Uterus (tissue), 4 donors: ENCODE data around the gene ZNF837. TPM values are rescaled to one million over a fixed set of nuclear protein-coding genes. Genes with fewer than 3 reads are reported as not detected.

Experiments used
- DNase-seq, 2 donors: peaks; one replicate each; pipeline ENCODE4 v3.0.0-alpha.2; 2019 to 2020
- H3K27ac ChIP-seq, 2 donors: fragments of 200-600 bp; sonication (generic); 1 replicate in 1 of 2; 2 replicates in 1 of 2; pipeline ENCODE4 v1.5.1; 2016 to 2018
- H3K27me3 ChIP-seq, 2 donors: fragments of 200-600 bp; sonication (generic); one replicate each; pipeline ENCODE4 v1.5.1; 2018 to 2019; ENCODE audit warnings: control low read depth in 1 of 2
- H3K36me3 ChIP-seq, 2 donors: fragments of 200-600 bp; sonication (generic); one replicate each; pipeline ENCODE4 v1.5.1; 2019; ENCODE audit warnings: control low read depth in 1 of 2
- H3K4me1 ChIP-seq, 2 donors: fragments of 200-600 bp; sonication (generic); one replicate each; pipeline ENCODE4 v1.5.1; 2018 to 2019; ENCODE audit warnings: control low read depth in 1 of 2
- H3K4me3 ChIP-seq, 2 donors: fragments of 200-600 bp; sonication (generic); 1 replicate in 1 of 2; 2 replicates in 1 of 2; pipeline ENCODE4 v1.5.1; 2018 to 2019; ENCODE audit warnings: mild to moderate bottlenecking in 1 of 2
- H3K9me3 ChIP-seq, 2 donors: fragments of 200-600 bp; sonication (generic); one replicate each; pipeline ENCODE4 v1.5.1; 2019; ENCODE audit warnings: control low read depth in 1 of 2
- POLR2A ChIP-seq, 2 donors: fragments of 450-650 bp; IDR thresholded peaks; one replicate each; pipeline ENCODE4 v1.6.1; 2016; ENCODE audit warnings: antibody characterized with exemption in 2 of 2, mild to moderate bottlenecking in 1 of 2, moderate library complexity in 1 of 2
- intact Hi-C: fragments of 100-400 bp; cut with DNase I; formaldehyde crosslinking; loops from one replicate; pipeline ENCODE4 v1.15.1; 2023; ENCODE audit warnings: low total_unique reads
- total RNA-seq, 4 donors: library from RNA; depleted of rRNA in 3 of 4; stranded (reverse); fragments of >200 nt in 3 of 4; gene quantifications; one replicate each; pipeline versions ENCODE4 v1.1.0 to v1.2.4, GENCODE V29; 2014 to 2023
- TF ChIP-seq, protein P1 (sequence below), 4 experiments: fragments of 200-600 bp in 2 of 4; fragments of 450-650 bp in 2 of 4; sonication (generic) in 2 of 4; IDR thresholded peaks; one replicate each; pipeline ENCODE4 v1.5.1; 2016 to 2019; ENCODE audit warnings: antibody characterized with exemption in 4 of 4, mild to moderate bottlenecking in 2 of 4, moderate library complexity in 1 of 4
- donor health status: DM: yes; HTN: yes; CAD: no.

The ZNF837 gene
- total RNA-seq, 4 donors from 2014 or later, result 1.6 to 4.6 (median 2.8) TPM; not detected in 1

DNA sequence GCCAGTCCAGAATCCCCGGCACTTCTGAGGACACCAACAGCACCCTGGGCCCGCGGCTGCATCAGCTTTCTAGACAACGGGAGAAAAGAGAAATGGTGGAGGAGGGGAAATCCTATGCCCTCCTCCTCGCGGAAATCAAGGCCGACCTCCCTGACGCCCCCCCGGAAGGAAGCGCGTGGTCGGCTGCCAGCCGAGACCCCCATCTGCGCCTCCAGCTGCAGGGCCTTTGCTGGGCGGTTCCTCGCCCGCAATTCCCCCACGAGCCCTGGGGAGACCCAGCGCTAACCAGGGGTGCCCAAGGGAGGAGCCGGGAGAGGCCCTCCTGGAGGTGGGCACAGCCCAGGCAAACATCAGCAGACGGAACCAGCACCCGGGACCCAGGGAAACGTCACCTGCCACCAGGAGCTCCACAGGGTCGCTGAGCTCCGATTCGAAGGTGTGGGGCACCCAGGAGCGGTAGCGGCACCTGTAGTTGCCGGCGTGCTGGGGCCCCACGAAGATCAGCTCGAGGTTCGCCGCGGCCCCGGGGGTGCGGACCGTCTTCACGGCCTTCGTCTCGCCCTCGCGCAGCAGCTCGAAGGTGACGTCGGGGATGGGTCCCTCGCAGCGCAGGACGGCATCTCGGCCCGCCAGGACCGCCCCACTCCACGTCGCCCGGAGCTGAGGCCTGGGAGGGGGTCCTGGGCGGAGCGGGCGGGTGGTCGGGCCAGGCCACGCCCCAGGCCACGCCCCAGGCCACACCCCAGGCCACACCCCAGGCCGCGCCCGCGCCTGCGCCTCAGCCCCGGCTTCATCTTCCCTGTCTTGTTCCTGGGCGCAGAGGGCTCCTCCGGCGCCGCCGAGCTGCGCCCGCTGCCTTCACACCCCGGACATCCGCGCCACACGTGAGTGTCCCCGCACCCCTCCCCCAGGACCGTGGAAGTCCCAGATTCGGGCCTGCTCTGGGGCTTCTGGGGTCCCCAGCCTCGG, 33.6 kb downstream of the ZNF837 start:
- H3K27ac ChIP-seq, result peak overlapping the region; percentile 48 to 92
- DNase-seq, result peak; percentile 58 to 68
- H3K4me1 ChIP-seq, result no peaks in the 10 kb centered on the region
- no peaks in the 10 kb centered on the region for H3K9me3 ChIP-seq
- TF ChIP-seq POLR2A (IDR thresholded peaks at IDR 0.05), result peak; percentile 16 to 58
- TF ChIP-seq, protein P1, sequence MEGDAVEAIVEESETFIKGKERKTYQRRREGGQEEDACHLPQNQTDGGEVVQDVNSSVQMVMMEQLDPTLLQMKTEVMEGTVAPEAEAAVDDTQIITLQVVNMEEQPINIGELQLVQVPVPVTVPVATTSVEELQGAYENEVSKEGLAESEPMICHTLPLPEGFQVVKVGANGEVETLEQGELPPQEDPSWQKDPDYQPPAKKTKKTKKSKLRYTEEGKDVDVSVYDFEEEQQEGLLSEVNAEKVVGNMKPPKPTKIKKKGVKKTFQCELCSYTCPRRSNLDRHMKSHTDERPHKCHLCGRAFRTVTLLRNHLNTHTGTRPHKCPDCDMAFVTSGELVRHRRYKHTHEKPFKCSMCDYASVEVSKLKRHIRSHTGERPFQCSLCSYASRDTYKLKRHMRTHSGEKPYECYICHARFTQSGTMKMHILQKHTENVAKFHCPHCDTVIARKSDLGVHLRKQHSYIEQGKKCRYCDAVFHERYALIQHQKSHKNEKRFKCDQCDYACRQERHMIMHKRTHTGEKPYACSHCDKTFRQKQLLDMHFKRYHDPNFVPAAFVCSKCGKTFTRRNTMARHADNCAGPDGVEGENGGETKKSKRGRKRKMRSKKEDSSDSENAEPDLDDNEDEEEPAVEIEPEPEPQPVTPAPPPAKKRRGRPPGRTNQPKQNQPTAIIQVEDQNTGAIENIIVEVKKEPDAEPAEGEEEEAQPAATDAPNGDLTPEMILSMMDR (IDR thresholded peaks at IDR 0.05), result peak in 1 of 4 experiments; percentile 15
- peak overlapping the region; percentile 57 to 68 for H3K4me3 ChIP-seq
- H3K36me3 ChIP-seq, result no peaks in the 10 kb centered on the region
- intact Hi-C loops, result no loop called here
- H3K27me3 ChIP-seq, result no peaks in the 10 kb centered on the region

DNA sequence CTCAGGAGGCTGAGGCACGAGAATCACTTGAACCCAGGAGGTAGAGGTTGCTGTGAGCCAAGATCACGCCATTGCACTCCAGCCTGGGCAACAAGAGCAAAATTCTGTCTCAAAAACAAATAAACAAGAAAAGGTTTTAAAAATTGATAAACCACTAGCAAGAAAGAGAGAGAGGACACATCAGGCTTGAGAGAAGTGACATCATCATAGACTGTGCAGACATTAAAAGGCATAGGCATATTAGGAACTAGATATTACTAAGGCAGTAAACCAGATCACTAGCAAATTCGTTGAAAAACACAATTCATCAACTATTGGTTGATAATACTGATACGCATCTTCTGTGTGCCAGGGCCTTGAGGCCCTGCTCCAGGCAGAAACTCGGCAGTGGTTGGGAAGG, 35.3 kb downstream of the ZNF837 start:
- TF ChIP-seq POLR2A (IDR thresholded peaks at IDR 0.05), result no peak
- TF ChIP-seq, protein P1 (IDR thresholded peaks at IDR 0.05), result no peak
- intact Hi-C loops, result no loop called here
- Histone ChIP-seq H3K36me3 (no peaks in the 10 kb centered on the region), H3K27ac (no peak overlapping the region), H3K27me3 (no peaks in the 10 kb centered on the region), H3K9me3 (no peaks in the 10 kb centered on the region), H3K4me3 (no peak overlapping the region), H3K4me1 (no peaks in the 10 kb centered on the region)
- no peak for DNase-seq

DNA sequence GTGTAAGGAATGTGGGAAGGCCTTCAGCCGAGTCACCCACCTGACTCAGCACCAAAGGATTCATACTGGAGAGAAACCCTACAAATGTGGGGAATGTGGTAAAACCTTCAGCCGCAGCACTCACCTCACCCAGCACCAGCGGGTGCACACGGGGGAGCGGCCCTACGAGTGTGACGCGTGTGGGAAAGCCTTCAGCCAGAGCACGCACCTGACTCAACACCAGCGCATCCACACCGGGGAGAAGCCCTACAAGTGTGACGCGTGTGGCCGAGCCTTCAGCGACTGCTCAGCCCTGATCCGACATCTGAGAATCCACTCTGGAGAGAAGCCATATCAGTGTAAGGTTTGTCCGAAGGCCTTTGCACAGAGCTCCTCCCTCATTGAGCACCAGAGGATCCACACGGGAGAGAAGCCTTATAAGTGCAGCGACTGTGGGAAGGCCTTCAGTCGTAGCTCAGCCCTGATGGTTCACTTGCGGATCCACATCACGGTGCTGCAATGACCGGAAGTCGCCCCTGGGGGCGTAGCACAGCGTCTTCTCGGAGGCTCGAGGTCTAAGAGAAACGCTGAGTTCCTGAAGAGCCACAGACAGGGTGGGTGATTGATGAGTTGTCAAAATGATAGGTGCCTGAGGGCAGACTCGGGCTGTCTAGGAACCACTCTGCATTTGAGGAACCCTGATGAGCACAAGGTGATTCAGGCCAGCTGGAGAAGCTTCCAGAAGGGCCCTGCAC, 41.8 kb downstream of the ZNF837 start:
- Histone ChIP-seq H3K4me3 (no peak overlapping the region), H3K9me3 (no peaks in the 10 kb centered on the region), H3K4me1 (no peaks in the 10 kb centered on the region), H3K27me3 (no peaks in the 10 kb centered on the region), H3K36me3 (no peaks in the 10 kb centered on the region), H3K27ac (no peak overlapping the region)
- TF ChIP-seq, protein P1 (IDR thresholded peaks at IDR 0.05), result no peak
- no peak for TF ChIP-seq POLR2A (IDR thresholded peaks at IDR 0.05)
- no peak for DNase-seq
- intact Hi-C loops, result no loop called here

DNA sequence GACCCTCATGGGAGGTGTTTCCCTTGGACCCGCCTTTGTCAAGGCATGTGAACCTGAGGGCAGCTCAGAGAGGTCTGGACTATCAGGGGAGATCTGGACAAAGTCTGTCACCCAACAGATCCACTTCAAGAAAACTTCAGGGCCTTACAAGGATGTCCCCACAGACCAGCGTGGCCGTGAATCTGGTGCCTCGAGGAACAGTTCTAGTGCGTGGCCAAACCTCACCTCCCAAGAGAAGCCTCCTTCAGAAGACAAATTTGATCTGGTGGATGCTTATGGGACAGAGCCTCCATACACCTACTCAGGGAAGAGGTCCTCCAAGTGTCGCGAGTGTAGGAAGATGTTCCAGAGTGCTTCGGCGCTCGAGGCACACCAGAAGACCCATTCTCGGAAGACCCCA, 42.5 kb downstream of the ZNF837 start:
- H3K4me1 ChIP-seq, result no peaks in the 10 kb centered on the region
- DNase-seq, result no peak
- no peaks in the 10 kb centered on the region for H3K36me3 ChIP-seq
- H3K27me3 ChIP-seq, result no peaks in the 10 kb centered on the region
- no peaks in the 10 kb centered on the region for H3K9me3 ChIP-seq
- TF ChIP-seq POLR2A (IDR thresholded peaks at IDR 0.05), result no peak
- TF ChIP-seq, protein P1 (IDR thresholded peaks at IDR 0.05), result no peak
- no peak overlapping the region for H3K27ac ChIP-seq
- H3K4me3 ChIP-seq, result no peak overlapping the region
- intact Hi-C loops, result no loop called here

DNA sequence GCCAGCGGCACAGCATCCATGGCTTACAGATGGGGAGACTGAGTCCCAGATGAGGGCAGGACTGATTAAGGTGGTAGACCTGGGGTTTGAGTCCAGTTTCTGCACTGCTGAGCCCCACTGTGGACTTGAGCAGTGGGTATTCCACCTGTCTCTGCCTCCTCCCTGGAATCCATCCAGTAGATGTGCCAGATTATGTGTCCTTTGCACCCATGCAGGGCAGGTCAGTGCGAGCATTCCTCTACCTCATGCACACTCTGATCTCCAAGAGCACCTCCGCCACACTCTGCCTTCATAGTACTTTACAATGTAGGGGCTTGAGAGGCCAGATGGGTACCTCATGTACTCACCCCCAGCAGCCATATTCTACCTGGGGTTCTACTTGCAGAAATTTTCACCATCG, 44.0 kb downstream of the ZNF837 start:
- DNase-seq, result no peak
- no peak overlapping the region for H3K4me3 ChIP-seq
- H3K27me3 ChIP-seq, result no peaks in the 10 kb centered on the region
- no peak overlapping the region for H3K27ac ChIP-seq
- no peaks in the 10 kb centered on the region for H3K9me3 ChIP-seq
- TF ChIP-seq, protein P1 (IDR thresholded peaks at IDR 0.05), result no peak
- TF ChIP-seq POLR2A (IDR thresholded peaks at IDR 0.05), result no peak
- intact Hi-C loops, result no loop called here
- no peaks in the 10 kb centered on the region for H3K36me3 ChIP-seq
- H3K4me1 ChIP-seq, result no peaks in the 10 kb centered on the region
